Measurements from ENCODE around the gene INSM2. TPM values are rescaled to one million over a fixed set of nuclear protein-coding genes. Genes with fewer than 3 reads are reported as not detected.

INSM2 gene
- total and polyA plus RNA-seq, 7 donors, result not detected

DNA sequence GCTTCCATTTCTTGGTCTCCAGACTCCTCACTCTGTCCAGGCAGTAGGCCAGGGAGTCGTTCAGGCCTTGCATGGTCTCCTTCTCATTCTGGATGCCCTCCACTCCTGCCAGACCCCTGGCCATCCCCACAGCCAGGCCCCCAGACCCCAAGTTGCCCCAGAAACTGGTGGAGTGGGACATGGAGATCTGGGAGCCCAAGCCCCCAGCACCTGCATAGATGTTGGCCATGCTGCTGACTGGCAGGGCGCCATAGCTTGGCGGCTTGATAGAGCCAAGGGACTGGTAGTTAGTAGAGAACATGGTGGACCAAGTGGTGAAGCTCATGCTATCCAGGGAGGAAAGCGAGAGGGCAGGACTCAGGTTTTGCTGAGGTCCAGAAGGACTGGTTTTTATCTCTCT lies 21.2 kb upstream of the INSM2 start:
- no peaks in the 10 kb centered on the region for H3K9me3 ChIP-seq
- H3K4me1 ChIP-seq, result no peaks in the 10 kb centered on the region
- WGBS, 3 donors, result 77 to 83% (median 82%) methylated on average over 4 of the region's 4 CpGs
- TF ChIP-seq, protein P1, sequence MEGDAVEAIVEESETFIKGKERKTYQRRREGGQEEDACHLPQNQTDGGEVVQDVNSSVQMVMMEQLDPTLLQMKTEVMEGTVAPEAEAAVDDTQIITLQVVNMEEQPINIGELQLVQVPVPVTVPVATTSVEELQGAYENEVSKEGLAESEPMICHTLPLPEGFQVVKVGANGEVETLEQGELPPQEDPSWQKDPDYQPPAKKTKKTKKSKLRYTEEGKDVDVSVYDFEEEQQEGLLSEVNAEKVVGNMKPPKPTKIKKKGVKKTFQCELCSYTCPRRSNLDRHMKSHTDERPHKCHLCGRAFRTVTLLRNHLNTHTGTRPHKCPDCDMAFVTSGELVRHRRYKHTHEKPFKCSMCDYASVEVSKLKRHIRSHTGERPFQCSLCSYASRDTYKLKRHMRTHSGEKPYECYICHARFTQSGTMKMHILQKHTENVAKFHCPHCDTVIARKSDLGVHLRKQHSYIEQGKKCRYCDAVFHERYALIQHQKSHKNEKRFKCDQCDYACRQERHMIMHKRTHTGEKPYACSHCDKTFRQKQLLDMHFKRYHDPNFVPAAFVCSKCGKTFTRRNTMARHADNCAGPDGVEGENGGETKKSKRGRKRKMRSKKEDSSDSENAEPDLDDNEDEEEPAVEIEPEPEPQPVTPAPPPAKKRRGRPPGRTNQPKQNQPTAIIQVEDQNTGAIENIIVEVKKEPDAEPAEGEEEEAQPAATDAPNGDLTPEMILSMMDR (IDR thresholded peaks at IDR 0.05), result no peak
- DNase-seq (no peak), ATAC-seq (no peak)
- no peak overlapping the region for H3K27ac ChIP-seq
- H3K27me3 ChIP-seq (ENCODE audit: insufficient read depth in 3 of 3, low read length in 2 of 3), result no peaks in the 10 kb centered on the region
- intact Hi-C loops (cut with DNase I), result no loop called here
- H3K36me3 ChIP-seq (ENCODE audit: insufficient read depth in 1 of 2, low read depth in 1 of 2), result no peaks in the 10 kb centered on the region
- no peak overlapping the region for H3K4me3 ChIP-seq

DNA sequence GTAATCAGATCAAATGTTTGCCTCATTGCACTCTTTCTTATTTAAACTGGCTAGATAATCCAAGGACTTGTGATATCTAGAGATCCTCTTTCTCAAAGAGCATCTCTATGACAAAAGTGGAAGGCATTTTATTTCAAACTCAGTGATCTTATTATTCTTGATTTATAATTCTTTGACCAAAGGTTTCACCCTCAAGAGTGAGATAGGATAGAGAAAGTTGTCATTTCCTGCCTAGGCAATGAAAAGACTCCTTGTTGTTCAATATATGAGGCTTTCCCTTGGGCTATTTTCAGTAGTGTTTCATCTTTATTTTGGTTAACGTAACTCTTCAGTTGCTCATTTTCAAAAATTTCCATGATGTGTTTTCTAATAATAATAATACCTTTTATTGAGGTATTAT lies 18.0 kb upstream of the INSM2 start:
- Histone ChIP-seq H3K9me3 (no peaks in the 10 kb centered on the region), H3K27ac (no peak overlapping the region), H3K36me3 (ENCODE audit: insufficient read depth in 1 of 2, low read depth in 1 of 2) (no peaks in the 10 kb centered on the region), H3K27me3 (ENCODE audit: insufficient read depth in 3 of 3, low read length in 2 of 3) (no peaks in the 10 kb centered on the region), H3K4me3 (no peak overlapping the region), H3K4me1 (no peaks in the 10 kb centered on the region)
- intact Hi-C loops (cut with DNase I), result no loop called here
- TF ChIP-seq, protein P1 (IDR thresholded peaks at IDR 0.05), result no peak
- 80 to 90% (median 86%) methylated on average over 1 of the region's 1 CpG for WGBS, 3 donors
- ATAC-seq (no peak), DNase-seq (no peak)

DNA sequence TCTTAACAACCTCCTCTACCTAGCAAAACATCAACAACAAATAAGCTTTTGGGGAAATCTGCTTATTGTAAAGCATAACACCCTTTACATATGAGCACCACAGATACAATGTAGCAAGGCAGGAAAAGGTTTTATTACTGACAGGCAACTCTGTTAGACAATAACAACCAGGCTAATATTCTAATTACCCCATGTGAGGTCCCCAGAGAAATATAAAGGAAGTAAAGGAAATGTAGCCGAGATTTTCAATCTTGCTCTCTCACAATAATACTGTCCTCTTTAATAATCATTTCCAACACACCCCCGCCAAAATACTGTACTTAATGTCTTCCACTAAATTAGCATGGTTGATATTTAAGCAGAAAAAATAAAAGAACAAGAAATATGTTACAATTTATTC lies 14.0 kb upstream of the INSM2 start:
- no peaks in the 10 kb centered on the region for H3K4me1 ChIP-seq
- no peak for DNase-seq
- intact Hi-C loops (cut with DNase I), result no loop called here
- 59 to 65% (median 59%) methylated on average over 2 of the region's 2 CpGs for WGBS, 3 donors
- TF ChIP-seq, protein P1 (IDR thresholded peaks at IDR 0.05), result no peak
- no peaks in the 10 kb centered on the region for H3K9me3 ChIP-seq
- H3K4me3 ChIP-seq, result no peak overlapping the region
- no peak for ATAC-seq
- no peaks in the 10 kb centered on the region for H3K27me3 ChIP-seq (ENCODE audit: insufficient read depth in 3 of 3, low read length in 2 of 3)
- no peak overlapping the region for H3K27ac ChIP-seq
- H3K36me3 ChIP-seq (ENCODE audit: insufficient read depth in 1 of 2, low read depth in 1 of 2), result no peaks in the 10 kb centered on the region

DNA sequence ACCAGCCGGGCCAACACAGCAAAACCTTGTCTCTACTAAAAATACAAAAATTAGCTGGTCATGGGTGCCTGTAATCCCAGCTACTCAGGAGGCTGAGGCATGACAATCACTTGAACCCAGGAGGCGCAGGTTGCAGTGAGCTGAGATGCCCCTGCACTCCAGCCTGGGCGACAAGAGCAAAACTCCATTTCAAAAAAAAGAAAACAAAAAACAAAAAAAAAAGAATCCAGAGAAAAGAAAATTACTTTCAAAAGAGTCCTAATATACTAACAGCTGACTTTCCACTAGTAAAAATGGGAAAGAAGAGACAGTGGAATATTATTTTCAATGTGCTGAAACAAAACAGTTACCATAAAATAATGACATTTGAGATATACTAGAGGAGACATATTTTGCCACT lies 8.3 kb upstream of the INSM2 start:
- no peak for ATAC-seq

DNA sequence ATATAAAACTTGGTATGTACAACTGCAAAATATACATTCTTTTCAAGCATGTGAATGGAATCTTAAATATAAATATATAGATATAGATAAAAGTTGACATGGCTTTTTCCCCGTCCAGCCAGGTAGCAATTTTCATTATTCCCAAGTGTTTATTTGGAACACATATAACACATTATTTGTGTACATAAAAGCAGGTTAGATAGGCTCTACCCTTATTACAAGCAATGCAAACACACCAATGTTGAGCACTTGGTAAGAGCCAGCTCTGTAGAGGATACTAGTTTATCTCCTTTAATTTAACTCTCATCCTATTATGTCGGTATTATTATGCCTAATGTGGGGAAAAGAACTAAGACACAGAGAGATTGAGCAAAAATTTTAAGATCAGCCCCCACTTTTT lies 7.0 kb upstream of the INSM2 start:
- Histone ChIP-seq H3K4me1 (no peaks in the 10 kb centered on the region), H3K27ac (no peak overlapping the region), H3K27me3 (ENCODE audit: insufficient read depth in 3 of 3, low read length in 2 of 3) (peaks cover 0 to 20% (median 7%) of the 10 kb centered on the region in 3 donors), H3K4me3 (no peak overlapping the region), H3K9me3 (no peaks in the 10 kb centered on the region), H3K36me3 (ENCODE audit: insufficient read depth in 1 of 2, low read depth in 1 of 2) (no peaks in the 10 kb centered on the region)
- TF ChIP-seq, protein P1 (IDR thresholded peaks at IDR 0.05), result no peak
- WGBS, 3 donors, result 82 to 88% (median 87%) methylated on average over 2 of the region's 2 CpGs
- intact Hi-C loops (cut with DNase I), result no loop called here
- no peak for DNase-seq
- no peak for ATAC-seq

More for the DNA sequence above, 8.3 kb upstream of the INSM2 start:
- no peak overlapping the region for H3K27ac ChIP-seq
- no peak overlapping the region for H3K4me3 ChIP-seq
- intact Hi-C loops (cut with DNase I), result no loop called here
- peaks cover 0 to 8% (median 2%) of the 10 kb centered on the region in 3 donors for H3K27me3 ChIP-seq (ENCODE audit: insufficient read depth in 3 of 3, low read length in 2 of 3)
- no peaks in the 10 kb centered on the region for H3K36me3 ChIP-seq (ENCODE audit: insufficient read depth in 1 of 2, low read depth in 1 of 2)
- TF ChIP-seq, protein P1 (IDR thresholded peaks at IDR 0.05), result no peak
- no peak for DNase-seq
- no peaks in the 10 kb centered on the region for H3K4me1 ChIP-seq
- WGBS, 3 donors, result 87 to 90% (median 89%) methylated on average over 3 of the region's 3 CpGs
- H3K9me3 ChIP-seq, result no peaks in the 10 kb centered on the region
